IMR-90 (cell line): ENCODE data around the gene GBP7. TPM values are rescaled to one million over a fixed set of nuclear protein-coding genes. Genes with fewer than 3 reads are reported as not detected.

Source experiments
- ATAC-seq: fragments of 200-7000 bp; cut with Tn5 transposase; 2 replicates; pipeline ENCODE4 v1.9.1; 2020; ENCODE audit warnings: low read depth, mild to moderate bottlenecking, moderate library complexity
- BruUV-seq: library from RNA; stranded (reverse); fragments of 400-500 nt; replicated peaks from 2 replicates; lab custom pipeline; 2021; lab: Mats Ljungman, UMichigan
- CTCF ChIA-PET: fragments of 300-600 bp; formaldehyde crosslinking; extraction: SDS; loops from one replicate; lab custom pipeline; 2021; ENCODE audit warnings: antibody characterized with exemption; lab: Yijun Ruan, JAX
- POLR2A ChIA-PET: fragments of 300-600 bp; sonication (Branson Sonifier 250); formaldehyde crosslinking; loops from one replicate; lab custom pipeline; 2022; ENCODE audit warnings: antibody characterized with exemption; ENCODE audit not compliant: unreplicated experiment; lab: Charles Lee
- DNase-seq: peaks from one replicate; pipeline ENCODE4 v3.0.0; 2013
- H2AFZ ChIP-seq: replicated peaks from 2 replicates; pipeline ENCODE3; 2013; ENCODE audit warnings: low read length, mild to moderate bottlenecking; ENCODE audit not compliant: poor library complexity
- H2AK5ac ChIP-seq: 2 replicates; pipeline ENCODE4 v1.6.1; 2013; ENCODE audit warnings: low read depth, low read length, inconsistent platforms
- H2AK9ac ChIP-seq: replicated peaks from 2 replicates; pipeline ENCODE3; 2013; ENCODE audit warnings: mild to moderate bottlenecking, low read depth, low read length, moderate library complexity; ENCODE audit not compliant: poor library complexity
- H2BK120ac ChIP-seq: 2 replicates; pipeline ENCODE4 v1.6.1; 2013; ENCODE audit warnings: low read depth, low read length, inconsistent platforms
- H2BK15ac ChIP-seq: 3 replicates; pipeline ENCODE4 v1.6.1; 2013; ENCODE audit warnings: low read depth, low read length, inconsistent platforms
- H2BK20ac ChIP-seq: 2 replicates; pipeline ENCODE4 v1.6.1; 2013; ENCODE audit warnings: low read depth, mild to moderate bottlenecking, inconsistent platforms, low read length, moderate library complexity
- H2BK5ac ChIP-seq: 2 replicates; pipeline ENCODE4 v1.6.1; 2013; ENCODE audit warnings: mild to moderate bottlenecking, low read depth, low read length, inconsistent platforms; ENCODE audit not compliant: poor library complexity, severe bottlenecking
- H3K14ac ChIP-seq: replicated peaks from 2 replicates; pipeline ENCODE4 v1.6.1; 2013; ENCODE audit warnings: low read depth, low read length, inconsistent platforms
- H3K18ac ChIP-seq: 2 replicates; pipeline ENCODE4 v1.6.1; 2013; ENCODE audit warnings: low read depth, low read length, control low read depth
- H3K23ac ChIP-seq: 2 replicates; pipeline ENCODE4 v1.6.1; 2013; ENCODE audit warnings: low read depth, low read length, inconsistent platforms
- H3K27ac ChIP-seq: 2 replicates; pipeline ENCODE4 v1.5.1; 2013; ENCODE audit warnings: mild to moderate bottlenecking, control low read depth, low read length; ENCODE audit not compliant: insufficient read depth
- H3K27me3 ChIP-seq: 2 replicates; pipeline ENCODE4 v1.6.1; 2013; ENCODE audit warnings: low read length; ENCODE audit not compliant: control insufficient read depth, insufficient read depth
- H3K36me3 ChIP-seq: 2 replicates; pipeline ENCODE4 v1.6.1; 2013; ENCODE audit warnings: low read length, mixed read lengths; ENCODE audit not compliant: control insufficient read depth, insufficient read depth
- H3K4ac ChIP-seq: 2 replicates; pipeline ENCODE4 v1.6.1; 2013; ENCODE audit warnings: low read depth, low read length, inconsistent platforms
- H3K4me1 ChIP-seq: 2 replicates; pipeline ENCODE4 v1.6.1; 2013; ENCODE audit warnings: low read length, mixed read lengths; ENCODE audit not compliant: control insufficient read depth, insufficient read depth
- H3K4me2 ChIP-seq: 2 replicates; pipeline ENCODE4 v1.6.1; 2013; ENCODE audit warnings: low read depth, mild to moderate bottlenecking, control low read depth, low read length, moderate library complexity
- H3K4me3 ChIP-seq: 2 replicates; pipeline ENCODE4 v1.5.1; 2013; ENCODE audit warnings: low read depth, mild to moderate bottlenecking, control low read depth, low read length, moderate library complexity; ENCODE audit not compliant: insufficient read depth
- H3K56ac ChIP-seq: 2 replicates; pipeline ENCODE4 v1.6.1; 2013; ENCODE audit warnings: low read length, inconsistent platforms; ENCODE audit not compliant: insufficient read depth; ENCODE audit errors: extremely low read depth
- H3K79me1 ChIP-seq, 2 experiments: 2 replicates each; pipeline ENCODE4 v1.6.1; 2013; ENCODE audit warnings: low read length in 2 of 2, inconsistent platforms in 1 of 2, low read depth in 1 of 2
- H3K9ac ChIP-seq: 2 replicates; pipeline ENCODE4 v1.6.1; 2013; ENCODE audit warnings: low read depth, low read length, control low read depth
- H3K9me1 ChIP-seq: 2 replicates; pipeline ENCODE4 v1.6.1; 2013; ENCODE audit warnings: low read length, inconsistent platforms; ENCODE audit not compliant: insufficient read depth
- H3K9me3 ChIP-seq: 2 replicates; pipeline ENCODE4 v1.6.1; 2013; ENCODE audit warnings: low read length; ENCODE audit not compliant: control insufficient read depth, insufficient read depth
- H4K20me1 ChIP-seq: 2 replicates; pipeline ENCODE4 v1.6.1; 2013; ENCODE audit warnings: low read length, inconsistent platforms; ENCODE audit not compliant: insufficient read depth
- H4K5ac ChIP-seq: 2 replicates; pipeline ENCODE4 v1.6.1; 2013; ENCODE audit warnings: mild to moderate bottlenecking, low read depth, low read length, control low read depth
- H4K8ac ChIP-seq, 2 experiments: 2 replicates each; pipeline ENCODE4 v1.6.1; 2013; ENCODE audit warnings: low read depth in 2 of 2, low read length in 2 of 2, control low read depth in 1 of 2, inconsistent platforms in 1 of 2
- H4K91ac ChIP-seq: 2 replicates; pipeline ENCODE4 v1.6.1; 2013; ENCODE audit warnings: low read depth, low read length, inconsistent platforms; ENCODE audit not compliant: insufficient read depth
- BHLHE40 ChIP-seq: fragments of 150-350 bp; IDR thresholded peaks from 2 replicates; pipeline ENCODE4 v1.6.1; 2016; ENCODE audit warnings: mild to moderate bottlenecking, low read depth, low read length
- CHD1 ChIP-seq: IDR thresholded peaks from 2 replicates; pipeline ENCODE4 v1.6.1; 2012; ENCODE audit warnings: low read depth, low read length, improper control_type of control experiment
- FOS ChIP-seq: fragments of 150-350 bp; IDR thresholded peaks from 2 replicates; pipeline ENCODE4 v1.6.1; 2016; ENCODE audit warnings: low read depth, low read length
- MAFK ChIP-seq: IDR thresholded peaks from 2 replicates; pipeline ENCODE4 v1.6.1; 2012; ENCODE audit warnings: low read depth, low read length, improper control_type of control experiment
- MAZ ChIP-seq: IDR thresholded peaks from 2 replicates; pipeline ENCODE4 v1.6.1; 2012; ENCODE audit warnings: low read depth, mild to moderate bottlenecking, low read length, improper control_type of control experiment, moderate library complexity, borderline replicate concordance
- MXI1 ChIP-seq: IDR thresholded peaks from 2 replicates; pipeline ENCODE4 v1.6.1; 2012; ENCODE audit warnings: low read depth, mild to moderate bottlenecking, low read length, moderate library complexity, borderline replicate concordance
- NFE2L2 ChIP-seq: fragments of 150-350 bp; IDR thresholded peaks from 2 replicates; pipeline ENCODE4 v1.6.1; 2016; ENCODE audit warnings: low read depth, mild to moderate bottlenecking, low read length
- POLR2A ChIP-seq: IDR thresholded peaks from 2 replicates; pipeline ENCODE4 v1.6.1; 2012; ENCODE audit warnings: mild to moderate bottlenecking, low read depth, low read length
- RAD21 ChIP-seq: IDR thresholded peaks from 2 replicates; pipeline ENCODE4 v1.6.1; 2012; ENCODE audit warnings: low read length, improper control_type of control experiment
- SMC3 ChIP-seq: fragments of 150-350 bp; IDR thresholded peaks from 2 replicates; pipeline ENCODE4 v1.6.1; 2016; ENCODE audit warnings: low read depth, mild to moderate bottlenecking, antibody characterized with exemption, low read length, moderate library complexity
- WGBS, 2 experiments: methylation state at CpG; one replicate each; pipeline versions ENCODE4 v1.1.5 to v1.1.7; 2013; ENCODE audit warnings: missing lambda C conversion rate in 2 of 2; ENCODE audit not compliant: insufficient read length in 1 of 2; ENCODE audit errors: extremely low coverage in 2 of 2; 5-methylcytosine and 5-hydroxymethylcytosine counted together
- dilution Hi-C: fragments of 300-500 bp; cut with HindIII; formaldehyde crosslinking; loops from one replicate; pipeline ENCODE4 v1.14.3; 2018; ENCODE audit warnings: low sequenced_read_pairs; ENCODE audit not compliant: unreplicated experiment
- in situ Hi-C: fragments of 300-500 bp; cut with MboI; formaldehyde crosslinking; loops from 3 replicates; pipeline ENCODE4 v1.14.3; 2019; ENCODE audit warnings: low sequenced_read_pairs, inconsistent platforms, mixed read lengths
- intact Hi-C: fragments of 100-400 bp; cut with micrococcal nuclease; formaldehyde crosslinking; loops from 2 replicates; pipeline ENCODE4 v1.10.0; 2022
- polyA plus RNA-seq, 3 experiments: library from polyadenylated mRNA; depleted of rRNA; stranded (reverse); fragments of >200 nt; gene quantifications; 2 replicates each; pipeline ENCODE4 v1.2.3, GENCODE V29; 2012; ENCODE audit warnings: low replicate concordance in 1 of 3
- total RNA-seq: library from RNA; depleted of rRNA; stranded (reverse); fragments of >200 nt; gene quantifications from 2 replicates; pipeline ENCODE4 v1.2.3, GENCODE V29; 2012
- TF ChIP-seq, protein P1 (sequence below): fragments of 150-350 bp; IDR thresholded peaks from 2 replicates; pipeline ENCODE4 v1.6.1; 2016; ENCODE audit warnings: low read depth, mild to moderate bottlenecking, low read length, moderate library complexity, borderline replicate concordance
- TF ChIP-seq, protein P2 (sequence below): fragments of 150-350 bp; IDR thresholded peaks from 2 replicates; pipeline ENCODE4 v1.6.1; 2017; ENCODE audit warnings: mild to moderate bottlenecking, antibody characterized with exemption, low read length, low read depth
- TF ChIP-seq, protein P3 (sequence below): conservative IDR thresholded peaks from 2 replicates; pipeline ENCODE4 v1.5.1; 2012; ENCODE audit warnings: mild to moderate bottlenecking, low read depth, low read length, improper control_type of control experiment

GBP7 gene
- total and polyA plus RNA-seq, 2 of the 4 experiments (the other 2 are of a cell fraction): not detected

DNA sequence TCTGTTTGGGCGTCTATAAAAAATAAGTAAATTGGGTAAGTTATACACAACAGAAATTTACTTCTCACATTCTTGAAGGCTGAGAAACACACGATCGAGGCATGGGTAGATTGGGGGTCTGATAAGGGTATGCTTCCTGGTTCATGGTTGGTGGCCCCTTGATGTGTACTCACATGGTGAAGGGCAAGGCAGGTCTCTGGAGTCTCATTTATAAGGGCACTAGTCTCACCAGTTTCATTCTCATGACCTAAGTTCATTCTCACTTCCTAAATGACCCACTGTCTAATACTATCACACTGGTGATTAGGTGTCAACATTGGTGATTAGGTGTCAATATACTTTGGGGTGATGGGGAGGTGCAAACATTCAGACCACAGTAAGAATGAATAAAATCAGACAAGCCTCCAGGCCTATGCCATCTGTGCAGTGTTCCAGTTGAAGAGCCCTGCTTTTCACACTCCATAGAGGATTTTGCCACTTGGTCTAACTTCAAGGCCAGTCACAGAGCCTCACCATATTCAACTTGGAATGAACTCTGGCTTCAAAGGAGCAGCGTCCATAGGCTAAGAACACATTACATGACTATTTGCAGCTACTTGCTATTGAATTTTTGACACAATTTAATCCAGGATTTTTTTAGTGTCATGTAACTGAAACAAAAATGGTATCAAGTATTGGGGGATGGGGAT lies 25.4 kb upstream of the GBP7 start:
- H3K27ac ChIP-seq: no peak overlapping the region
- no peaks in the 10 kb centered on the region for H3K36me3 ChIP-seq
- no peaks in the 10 kb centered on the region for H4K20me1 ChIP-seq
- no TSS peak for BruUV-seq
- WGBS, 2 experiments: no CpG with 5 or more reads among the region's 4 CpGs
- no peak overlapping the region for H3K14ac ChIP-seq
- DNase-seq (no peak), ATAC-seq (no peak)
- dilution Hi-C loops (no loop called here), in situ Hi-C loops (no loop called here), intact Hi-C loops (no loop called here)
- H3K4me2 ChIP-seq: no peak overlapping the region
- H2BK15ac ChIP-seq: no peak overlapping the region
- no peak overlapping the region for H2BK120ac ChIP-seq
- H3K9ac ChIP-seq: no peak overlapping the region
- no peak overlapping the region for H2AFZ ChIP-seq
- ChIA-PET CTCF (no interaction called here), POLR2A (no interaction called here)
- no peak overlapping the region for H4K91ac ChIP-seq
- no peak overlapping the region for H3K4me3 ChIP-seq
- no peak overlapping the region for H2BK5ac ChIP-seq
- no peak overlapping the region for H4K8ac ChIP-seq
- H4K5ac ChIP-seq: no peak overlapping the region
- H3K27me3 ChIP-seq: peaks cover 3% of the 10 kb centered on the region; the same call in 1 of the 2 replicates
- peaks cover 3% of the 10 kb centered on the region; the same call in 1 of the 2 replicates for H3K9me3 ChIP-seq
- no peaks in the 10 kb centered on the region for H3K4me1 ChIP-seq
- TF ChIP-seq RAD21 (no peak), MXI1 (no peak), NFE2L2 (no peak), POLR2A (no peak), MAZ (no peak), BHLHE40 (no peak), FOS (no peak), SMC3 (no peak), CHD1 (no peak), MAFK (no peak)
- TF ChIP-seq, protein P1, sequence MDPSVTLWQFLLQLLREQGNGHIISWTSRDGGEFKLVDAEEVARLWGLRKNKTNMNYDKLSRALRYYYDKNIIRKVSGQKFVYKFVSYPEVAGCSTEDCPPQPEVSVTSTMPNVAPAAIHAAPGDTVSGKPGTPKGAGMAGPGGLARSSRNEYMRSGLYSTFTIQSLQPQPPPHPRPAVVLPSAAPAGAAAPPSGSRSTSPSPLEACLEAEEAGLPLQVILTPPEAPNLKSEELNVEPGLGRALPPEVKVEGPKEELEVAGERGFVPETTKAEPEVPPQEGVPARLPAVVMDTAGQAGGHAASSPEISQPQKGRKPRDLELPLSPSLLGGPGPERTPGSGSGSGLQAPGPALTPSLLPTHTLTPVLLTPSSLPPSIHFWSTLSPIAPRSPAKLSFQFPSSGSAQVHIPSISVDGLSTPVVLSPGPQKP: no peak
- TF ChIP-seq, protein P2, sequence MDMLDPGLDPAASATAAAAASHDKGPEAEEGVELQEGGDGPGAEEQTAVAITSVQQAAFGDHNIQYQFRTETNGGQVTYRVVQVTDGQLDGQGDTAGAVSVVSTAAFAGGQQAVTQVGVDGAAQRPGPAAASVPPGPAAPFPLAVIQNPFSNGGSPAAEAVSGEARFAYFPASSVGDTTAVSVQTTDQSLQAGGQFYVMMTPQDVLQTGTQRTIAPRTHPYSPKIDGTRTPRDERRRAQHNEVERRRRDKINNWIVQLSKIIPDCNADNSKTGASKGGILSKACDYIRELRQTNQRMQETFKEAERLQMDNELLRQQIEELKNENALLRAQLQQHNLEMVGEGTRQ: no peak
- TF ChIP-seq, protein P3, sequence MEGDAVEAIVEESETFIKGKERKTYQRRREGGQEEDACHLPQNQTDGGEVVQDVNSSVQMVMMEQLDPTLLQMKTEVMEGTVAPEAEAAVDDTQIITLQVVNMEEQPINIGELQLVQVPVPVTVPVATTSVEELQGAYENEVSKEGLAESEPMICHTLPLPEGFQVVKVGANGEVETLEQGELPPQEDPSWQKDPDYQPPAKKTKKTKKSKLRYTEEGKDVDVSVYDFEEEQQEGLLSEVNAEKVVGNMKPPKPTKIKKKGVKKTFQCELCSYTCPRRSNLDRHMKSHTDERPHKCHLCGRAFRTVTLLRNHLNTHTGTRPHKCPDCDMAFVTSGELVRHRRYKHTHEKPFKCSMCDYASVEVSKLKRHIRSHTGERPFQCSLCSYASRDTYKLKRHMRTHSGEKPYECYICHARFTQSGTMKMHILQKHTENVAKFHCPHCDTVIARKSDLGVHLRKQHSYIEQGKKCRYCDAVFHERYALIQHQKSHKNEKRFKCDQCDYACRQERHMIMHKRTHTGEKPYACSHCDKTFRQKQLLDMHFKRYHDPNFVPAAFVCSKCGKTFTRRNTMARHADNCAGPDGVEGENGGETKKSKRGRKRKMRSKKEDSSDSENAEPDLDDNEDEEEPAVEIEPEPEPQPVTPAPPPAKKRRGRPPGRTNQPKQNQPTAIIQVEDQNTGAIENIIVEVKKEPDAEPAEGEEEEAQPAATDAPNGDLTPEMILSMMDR: no peak
- no peak overlapping the region for H3K18ac ChIP-seq
- no peaks in the 10 kb centered on the region for H3K9me1 ChIP-seq
- H3K79me1 ChIP-seq: no peaks in the 10 kb centered on the region
- H3K56ac ChIP-seq: no peak overlapping the region
- no peak overlapping the region for H2AK5ac ChIP-seq
- no peak overlapping the region for H3K23ac ChIP-seq
- no peak overlapping the region for H2AK9ac ChIP-seq
- no peak overlapping the region for H3K4ac ChIP-seq
- H2BK20ac ChIP-seq: no peak overlapping the region
